Erythroblast (primary cell): ENCODE results near the gene VIT.

Experiments used
- GATA1 ChIP-seq: IDR thresholded peaks from 2 replicates; pipeline ENCODE4 v1.6.1; 2011; ENCODE audit warnings: low read depth, mild to moderate bottlenecking, control low read depth, low read length, moderate library complexity
- POLR2A ChIP-seq: IDR thresholded peaks from 2 replicates; pipeline ENCODE4 v1.6.1; 2011; ENCODE audit warnings: mild to moderate bottlenecking, low read length

- no peak for TF ChIP-seq POLR2A
- TF ChIP-seq GATA1: no peak
These were observed 85.6 kb downstream of the VIT start for GRCh38 chr2:36781907-36782720.
